ENCODE data around the gene TTLL12.

DNA sequence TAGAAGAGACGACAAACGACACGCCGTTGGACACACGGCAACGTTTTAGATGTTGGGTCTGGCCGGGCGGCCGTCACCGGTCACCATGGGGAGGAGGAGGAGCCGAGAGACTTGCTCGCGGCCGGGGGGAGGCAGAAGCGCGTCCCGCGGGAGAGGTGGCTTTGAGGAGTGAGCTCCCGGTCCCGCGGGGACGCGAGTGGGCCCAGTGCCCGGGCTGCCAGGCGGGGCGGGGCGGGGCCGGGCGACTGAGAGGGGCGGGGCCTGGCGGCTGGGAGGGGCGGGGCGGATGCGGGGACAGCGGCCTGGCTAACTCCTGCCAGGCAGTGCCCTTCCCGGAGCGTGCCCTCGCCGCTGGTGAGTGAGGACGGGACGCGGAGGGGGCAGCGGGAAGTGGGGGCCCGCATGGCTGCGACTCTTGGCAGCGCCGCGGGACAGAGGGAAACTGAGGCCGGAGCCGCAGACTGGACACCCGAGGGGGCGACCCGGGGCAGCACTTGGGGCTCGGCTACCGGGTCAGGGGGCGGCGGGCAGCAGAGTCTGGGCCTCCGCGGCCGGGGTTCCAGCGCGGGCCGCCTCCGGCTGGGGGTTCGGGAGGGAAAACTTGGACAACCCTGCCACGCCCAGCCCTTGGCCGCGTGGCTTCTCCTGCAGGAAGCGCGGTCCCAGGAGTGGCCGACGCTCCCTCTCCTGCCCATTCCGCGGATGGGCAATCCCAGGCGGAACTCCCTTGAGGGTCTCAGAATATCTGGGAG, 35.5 kb downstream of the TTLL12 start, which contains the start of gene TSPO:
- TF ChIP-seq, protein P1, sequence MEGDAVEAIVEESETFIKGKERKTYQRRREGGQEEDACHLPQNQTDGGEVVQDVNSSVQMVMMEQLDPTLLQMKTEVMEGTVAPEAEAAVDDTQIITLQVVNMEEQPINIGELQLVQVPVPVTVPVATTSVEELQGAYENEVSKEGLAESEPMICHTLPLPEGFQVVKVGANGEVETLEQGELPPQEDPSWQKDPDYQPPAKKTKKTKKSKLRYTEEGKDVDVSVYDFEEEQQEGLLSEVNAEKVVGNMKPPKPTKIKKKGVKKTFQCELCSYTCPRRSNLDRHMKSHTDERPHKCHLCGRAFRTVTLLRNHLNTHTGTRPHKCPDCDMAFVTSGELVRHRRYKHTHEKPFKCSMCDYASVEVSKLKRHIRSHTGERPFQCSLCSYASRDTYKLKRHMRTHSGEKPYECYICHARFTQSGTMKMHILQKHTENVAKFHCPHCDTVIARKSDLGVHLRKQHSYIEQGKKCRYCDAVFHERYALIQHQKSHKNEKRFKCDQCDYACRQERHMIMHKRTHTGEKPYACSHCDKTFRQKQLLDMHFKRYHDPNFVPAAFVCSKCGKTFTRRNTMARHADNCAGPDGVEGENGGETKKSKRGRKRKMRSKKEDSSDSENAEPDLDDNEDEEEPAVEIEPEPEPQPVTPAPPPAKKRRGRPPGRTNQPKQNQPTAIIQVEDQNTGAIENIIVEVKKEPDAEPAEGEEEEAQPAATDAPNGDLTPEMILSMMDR (conservative IDR thresholded peaks at IDR 0.05; ENCODE audit: low read length) = no peak
- no peak for TF ChIP-seq EZH2phosphoT487 (IDR thresholded peaks at IDR 0.05; ENCODE audit: borderline replicate concordance, low read depth, low read length)

Data from OCI-LY7 (cell line).